ENCODE measurements around the gene SERPINA4. TPM values are rescaled to one million over a fixed set of nuclear protein-coding genes. Genes with fewer than 3 reads are reported as not detected.

SERPINA4 gene
- total and polyA plus RNA-seq, 2 of the 8 experiments (the other 6 are each of a cell fraction or from before 2014, with no cell fraction given): not detected

DNA sequence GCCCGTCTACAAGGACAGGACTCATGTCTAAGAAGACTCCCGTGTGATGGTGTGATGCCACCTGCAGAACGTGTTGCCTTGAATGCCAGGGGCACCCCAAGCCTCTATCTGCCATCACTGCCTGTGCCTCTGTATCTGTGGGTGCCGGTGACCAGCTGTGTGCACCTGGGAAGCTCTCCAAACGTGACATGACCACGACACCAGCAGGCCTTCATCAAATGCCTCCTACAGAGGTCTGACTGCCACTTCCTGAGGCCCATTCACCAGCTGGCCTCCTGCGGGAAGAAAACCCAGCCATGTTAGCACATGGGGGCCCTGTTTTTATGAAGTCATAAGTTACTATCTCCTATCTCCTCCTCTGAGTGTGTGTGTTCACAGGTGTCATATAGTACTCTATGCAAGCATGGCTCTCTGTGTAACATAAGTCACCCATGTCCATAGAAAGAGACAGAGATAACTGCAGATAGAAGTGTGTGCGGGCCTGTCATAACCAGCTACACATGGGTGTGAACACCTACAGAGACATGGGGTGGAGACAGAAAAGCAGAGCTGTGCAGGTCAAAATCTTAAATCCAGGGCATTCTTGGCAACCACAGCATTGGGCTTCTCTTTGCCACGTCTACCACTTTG lies 18.3 kb upstream of the SERPINA4 start:
- no peak overlapping the region for H3K23ac ChIP-seq (ENCODE audit: insufficient read length)
- H2BK120ac ChIP-seq (replicated peaks; ENCODE audit: low read depth, low read length): no peak overlapping the region
- no peak overlapping the region for H3K56ac ChIP-seq (replicated peaks; ENCODE audit: insufficient read length, low read depth, low read length)
- H3K27me3 ChIP-seq (replicated peaks in 1 of 4; ENCODE audit: control insufficient read depth in 3 of 4, extremely low read depth in 1 of 4, insufficient read depth in 3 of 4, low read length in 3 of 4): no peaks in the 10 kb centered on the region
- no peak overlapping the region for H2BK12ac ChIP-seq (ENCODE audit: low read depth, low read length)
- TF ChIP-seq, protein P1, sequence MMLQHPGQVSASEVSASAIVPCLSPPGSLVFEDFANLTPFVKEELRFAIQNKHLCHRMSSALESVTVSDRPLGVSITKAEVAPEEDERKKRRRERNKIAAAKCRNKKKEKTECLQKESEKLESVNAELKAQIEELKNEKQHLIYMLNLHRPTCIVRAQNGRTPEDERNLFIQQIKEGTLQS (IDR thresholded peaks at IDR 0.05; ENCODE audit: insufficient read depth, low read depth, low read length): no peak
- TF ChIP-seq TEAD4 (IDR thresholded peaks at IDR 0.05; ENCODE audit: low read depth, low read length) (no peak), MAFK (IDR thresholded peaks at IDR 0.05; ENCODE audit: low read depth, low read length) (no peak), TCF12 (IDR thresholded peaks at IDR 0.05; ENCODE audit: low read depth, low read length) (no peak), ATF2 (IDR thresholded peaks at IDR 0.05; ENCODE audit: low read length) (no peak), JUN (IDR thresholded peaks at IDR 0.05; ENCODE audit: low read depth, low read length) (no peak), BRCA1 (IDR thresholded peaks at IDR 0.05; ENCODE audit: low read depth, low read length) (no peak), CHD1 (IDR thresholded peaks at IDR 0.05; ENCODE audit: low read depth, low read length) (no peak), CTBP2 (IDR thresholded peaks at IDR 0.05; ENCODE audit: borderline replicate concordance, insufficient read depth, insufficient read length, low read length) (no peak), PHF8 (conservative IDR thresholded peaks at IDR 0.05; ENCODE audit: low read depth, low read length) (no peak), CEBPB (IDR thresholded peaks at IDR 0.05; ENCODE audit: low read depth, low read length) (no peak)
- H3K4me2 ChIP-seq (ENCODE audit: insufficient read depth in 1 of 2, low read depth in 2 of 2, low read length in 2 of 2): no peak overlapping the region
- H3K36me3 ChIP-seq (ENCODE audit: control insufficient read depth in 2 of 4, insufficient read depth in 4 of 4, low read length in 3 of 4): no peaks in the 10 kb centered on the region
- no peak overlapping the region for H3K14ac ChIP-seq (ENCODE audit: insufficient read length)
- H3K79me1 ChIP-seq (ENCODE audit: low read depth, low read length): no peaks in the 10 kb centered on the region
- no peak overlapping the region for H2BK15ac ChIP-seq (ENCODE audit: low read length)
- H3K79me2 ChIP-seq (ENCODE audit: control insufficient read depth in 1 of 2, insufficient read depth in 2 of 2, low read length in 2 of 2): no peaks in the 10 kb centered on the region
- CTCF ChIA-PET (ENCODE audit: partially characterized antibody): interaction anchor here (1.0 to 7.8 kb wide), 6 partner anchors 41 to 119 kb away, joined by 3 to 56 read pairs (median 4); no protein-coding TSS in a partner anchor
- H4K91ac ChIP-seq (replicated peaks; ENCODE audit: insufficient read length, low read length): no peak overlapping the region
- H3K27ac ChIP-seq (ENCODE audit: low read depth, low read length): no peak overlapping the region
- H3K9me3 ChIP-seq (ENCODE audit: insufficient read depth in 2 of 2, low read depth in 1 of 2, low read length in 1 of 2): no peaks in the 10 kb centered on the region
- peaks cover 0 to 10% (median 7%) of the 10 kb centered on the region in 4 experiments; a peak in 5 of 7 replicates for H3K4me1 ChIP-seq (replicated peaks in 1 of 4; ENCODE audit: control insufficient read depth in 3 of 4, insufficient read depth in 4 of 4, low read length in 3 of 4)
- H3K23me2 ChIP-seq (ENCODE audit: low read depth, low read length): no peaks in the 10 kb centered on the region
- POLR2A ChIA-PET (ENCODE audit: partially characterized antibody): interaction anchor here (0.6 kb wide), 1 partner anchor 109 kb away, joined by 3 read pairs; no protein-coding TSS in a partner anchor
- H3K18ac ChIP-seq (ENCODE audit: extremely low read depth, low read length): no peak overlapping the region
- DNase-seq (ENCODE audit: low read depth in 1 of 2, low spot score in 2 of 2) (no peak), FAIRE-seq (no peak)
- no peaks in the 10 kb centered on the region for H4K20me1 ChIP-seq (replicated peaks in 1 of 2; ENCODE audit: control insufficient read depth in 1 of 2, insufficient read depth in 2 of 2, low read length in 2 of 2)
- no peak overlapping the region for H4K8ac ChIP-seq (ENCODE audit: extremely low read depth, insufficient read depth, low read length)
- 94% methylated on average over 9 of the region's 9 CpGs; no CpG with 5 or more reads in 1 of the 2 experiments for WGBS, 2 experiments (ENCODE audit: extremely low coverage in 1 of 2, insufficient coverage in 1 of 2, insufficient read length in 1 of 2, insufficient replicate concordance in 2 of 2, low coverage in 1 of 2, low lambda C conversion rate in 2 of 2, missing lambda C conversion rate in 1 of 2)
- no peak overlapping the region for H2AK5ac ChIP-seq (ENCODE audit: low read depth, low read length)
- no peak overlapping the region for H4K5ac ChIP-seq (ENCODE audit: insufficient read length, low read depth, low read length)
- no peak overlapping the region for H2BK20ac ChIP-seq (ENCODE audit: low read length)
- no peak overlapping the region for H3K4ac ChIP-seq (replicated peaks; ENCODE audit: insufficient read length, low read depth, low read length)
- no peak overlapping the region for H2BK5ac ChIP-seq (ENCODE audit: low read depth, low read length)
- no peak overlapping the region for H3K9ac ChIP-seq (replicated peaks in 1 of 4; ENCODE audit: extremely low read depth in 1 of 4, low read depth in 3 of 4, low read length in 3 of 4)
- H2AFZ ChIP-seq (ENCODE audit: low read length): no peak overlapping the region
- H3K4me3 ChIP-seq (ENCODE audit: extremely low read depth in 1 of 4, insufficient read depth in 2 of 4, low read depth in 3 of 4, low read length in 4 of 4): no peak overlapping the region

Data from H1 (cell line).